ENCODE data around the gene CFAP57. TPM values are rescaled to one million over a fixed set of nuclear protein-coding genes. Genes with fewer than 3 reads are reported as not detected.
A peak's percentile ranks its signal among the peaks of the same experiment; 100 is the strongest.

Gene CFAP57
- total RNA-seq, 4 donors from 2014 or later: 2.1 to 5.6 (median 4.1) TPM

DNA sequence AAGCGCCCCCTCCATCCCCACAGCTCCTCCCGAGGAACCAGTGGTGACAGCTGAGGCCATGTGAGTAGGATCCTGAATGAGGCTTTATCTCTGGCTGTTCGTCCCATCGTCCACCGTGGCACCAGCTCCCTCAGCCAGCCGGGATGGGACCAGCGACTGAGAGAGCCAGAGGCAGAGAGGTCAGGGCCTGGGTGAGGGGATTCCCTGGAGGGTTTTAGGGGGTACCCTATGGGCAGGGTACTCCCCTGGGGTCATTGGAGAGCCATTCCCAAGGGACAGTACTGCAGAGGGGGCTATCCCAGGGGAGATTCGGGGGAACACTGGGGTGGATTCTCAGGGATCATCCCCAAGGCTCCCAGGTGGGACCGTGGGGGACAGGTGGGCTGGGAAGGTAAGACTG lies 100.0 kb downstream of the CFAP57 start:
- intact Hi-C loops (cut with DNase I): no loop called here
- no peak overlapping the region for H3K4me3 ChIP-seq (replicated peaks in 1 of 3)
- peak overlapping the region in 2 of 3 donors; percentile 88 to 96 for H3K27ac ChIP-seq
- TF ChIP-seq, protein P1, sequence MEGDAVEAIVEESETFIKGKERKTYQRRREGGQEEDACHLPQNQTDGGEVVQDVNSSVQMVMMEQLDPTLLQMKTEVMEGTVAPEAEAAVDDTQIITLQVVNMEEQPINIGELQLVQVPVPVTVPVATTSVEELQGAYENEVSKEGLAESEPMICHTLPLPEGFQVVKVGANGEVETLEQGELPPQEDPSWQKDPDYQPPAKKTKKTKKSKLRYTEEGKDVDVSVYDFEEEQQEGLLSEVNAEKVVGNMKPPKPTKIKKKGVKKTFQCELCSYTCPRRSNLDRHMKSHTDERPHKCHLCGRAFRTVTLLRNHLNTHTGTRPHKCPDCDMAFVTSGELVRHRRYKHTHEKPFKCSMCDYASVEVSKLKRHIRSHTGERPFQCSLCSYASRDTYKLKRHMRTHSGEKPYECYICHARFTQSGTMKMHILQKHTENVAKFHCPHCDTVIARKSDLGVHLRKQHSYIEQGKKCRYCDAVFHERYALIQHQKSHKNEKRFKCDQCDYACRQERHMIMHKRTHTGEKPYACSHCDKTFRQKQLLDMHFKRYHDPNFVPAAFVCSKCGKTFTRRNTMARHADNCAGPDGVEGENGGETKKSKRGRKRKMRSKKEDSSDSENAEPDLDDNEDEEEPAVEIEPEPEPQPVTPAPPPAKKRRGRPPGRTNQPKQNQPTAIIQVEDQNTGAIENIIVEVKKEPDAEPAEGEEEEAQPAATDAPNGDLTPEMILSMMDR (IDR thresholded peaks at IDR 0.05): no peak
- TF ChIP-seq POLR2A (IDR thresholded peaks at IDR 0.05): no peak
- H3K36me3 ChIP-seq: peaks cover 0 to 4% of the 10 kb centered on the region in 2 donors
- H3K4me1 ChIP-seq: peaks cover 27 to 48% of the 10 kb centered on the region in 2 donors
- no peaks in the 10 kb centered on the region for H3K9me3 ChIP-seq
- no peaks in the 10 kb centered on the region for H3K27me3 ChIP-seq
- no peak for DNase-seq
- 75 to 76% methylated on average over 7 to 9 of the region's 9 CpGs for WGBS, 2 donors

DNA sequence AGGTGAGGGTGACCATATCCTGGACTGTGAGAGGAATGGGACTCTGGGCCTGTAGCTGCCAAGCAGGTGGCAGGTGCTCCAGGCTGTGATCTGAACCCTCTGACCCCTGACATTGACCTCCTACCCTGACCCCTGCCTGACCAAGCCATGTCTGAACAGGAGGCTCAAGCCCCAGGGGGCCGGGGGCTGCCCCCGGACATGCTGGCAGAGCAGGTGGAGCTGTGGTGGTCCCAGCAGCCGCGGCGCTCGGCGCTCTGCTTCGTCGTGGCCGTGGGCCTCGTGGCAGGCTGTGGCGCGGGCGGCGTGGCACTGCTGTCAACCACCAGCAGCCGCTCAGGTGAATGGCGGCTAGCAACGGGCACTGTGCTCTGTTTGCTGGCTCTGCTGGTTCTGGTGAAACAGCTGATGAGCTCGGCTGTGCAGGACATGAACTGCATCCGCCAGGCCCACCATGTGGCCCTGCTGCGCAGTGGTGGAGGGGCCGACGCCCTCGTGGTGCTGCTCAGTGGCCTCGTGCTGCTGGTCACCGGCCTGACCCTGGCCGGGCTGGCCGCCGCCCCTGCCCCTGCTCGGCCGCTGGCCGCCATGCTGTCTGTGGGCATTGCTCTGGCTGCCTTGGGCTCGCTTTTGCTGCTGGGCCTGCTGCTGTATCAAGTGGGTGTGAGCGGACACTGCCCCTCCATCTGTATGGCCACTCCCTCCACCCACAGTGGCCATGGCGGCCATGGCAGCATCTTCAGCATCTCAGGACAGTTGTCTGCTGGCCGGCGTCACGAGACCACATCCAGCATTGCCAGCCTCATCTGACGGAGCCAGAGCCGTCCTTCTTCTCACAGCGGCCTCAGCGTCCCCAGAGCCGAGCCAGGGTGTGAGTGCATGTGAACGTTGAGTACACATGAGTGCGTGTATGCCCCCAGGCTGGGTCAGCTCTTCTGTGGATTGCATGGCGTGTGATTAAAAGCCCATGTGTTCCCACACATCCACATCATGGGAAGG lies 100.7 kb downstream of the CFAP57 start:
- H3K27ac ChIP-seq: no peak overlapping the region

DNA sequence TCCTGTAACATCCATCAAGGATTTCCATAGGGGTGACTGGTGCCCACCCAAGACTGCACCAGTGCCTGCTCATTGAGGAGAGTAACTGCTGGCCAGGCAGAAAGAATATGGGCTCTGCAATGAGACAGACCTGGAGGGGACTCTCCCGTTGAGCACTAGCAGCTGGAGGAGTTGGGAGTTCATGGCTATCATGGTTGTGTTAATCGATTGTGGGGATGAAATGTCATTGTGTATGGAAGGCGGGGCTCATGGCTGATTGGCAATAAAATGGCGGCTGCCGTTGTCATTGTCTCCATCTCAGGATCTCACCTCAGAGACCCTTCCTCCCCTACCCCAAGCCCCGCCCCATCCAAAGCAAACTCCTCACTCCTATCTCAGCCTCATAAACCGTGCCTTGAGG lies 101.6 kb downstream of the CFAP57 start:
- Histone ChIP-seq H3K4me1 (peaks cover 18 to 37% of the 10 kb centered on the region in 2 donors), H3K27me3 (no peaks in the 10 kb centered on the region), H3K27ac (peak overlapping the region in 1 of 3 donors; percentile 32), H3K4me3 (replicated peaks in 1 of 3) (no peak overlapping the region), H3K36me3 (peaks cover 0 to 4% of the 10 kb centered on the region in 2 donors), H3K9me3 (no peaks in the 10 kb centered on the region)
- intact Hi-C loops (cut with DNase I): no loop called here
- TF ChIP-seq POLR2A (IDR thresholded peaks at IDR 0.05): no peak
- TF ChIP-seq, protein P1 (IDR thresholded peaks at IDR 0.05): no peak
- no peak for DNase-seq
- WGBS, 2 donors: 93 to 95% methylated on average over 7 of the region's 7 CpGs

More for the DNA sequence above, 100.7 kb downstream of the CFAP57 start:
- 97% methylated on average over 11 to 26 of the region's 46 CpGs for WGBS, 2 donors
- intact Hi-C loops (cut with DNase I): no loop called here
- Histone ChIP-seq H3K4me1 (peaks cover 20 to 41% of the 10 kb centered on the region in 2 donors), H3K36me3 (peaks cover 0 to 4% of the 10 kb centered on the region in 2 donors), H3K27me3 (no peaks in the 10 kb centered on the region), H3K9me3 (no peaks in the 10 kb centered on the region), H3K4me3 (replicated peaks in 1 of 3) (no peak overlapping the region)
- no peak for DNase-seq
- TF ChIP-seq, protein P1 (IDR thresholded peaks at IDR 0.05): no peak
- TF ChIP-seq POLR2A (IDR thresholded peaks at IDR 0.05): no peak

DNA sequence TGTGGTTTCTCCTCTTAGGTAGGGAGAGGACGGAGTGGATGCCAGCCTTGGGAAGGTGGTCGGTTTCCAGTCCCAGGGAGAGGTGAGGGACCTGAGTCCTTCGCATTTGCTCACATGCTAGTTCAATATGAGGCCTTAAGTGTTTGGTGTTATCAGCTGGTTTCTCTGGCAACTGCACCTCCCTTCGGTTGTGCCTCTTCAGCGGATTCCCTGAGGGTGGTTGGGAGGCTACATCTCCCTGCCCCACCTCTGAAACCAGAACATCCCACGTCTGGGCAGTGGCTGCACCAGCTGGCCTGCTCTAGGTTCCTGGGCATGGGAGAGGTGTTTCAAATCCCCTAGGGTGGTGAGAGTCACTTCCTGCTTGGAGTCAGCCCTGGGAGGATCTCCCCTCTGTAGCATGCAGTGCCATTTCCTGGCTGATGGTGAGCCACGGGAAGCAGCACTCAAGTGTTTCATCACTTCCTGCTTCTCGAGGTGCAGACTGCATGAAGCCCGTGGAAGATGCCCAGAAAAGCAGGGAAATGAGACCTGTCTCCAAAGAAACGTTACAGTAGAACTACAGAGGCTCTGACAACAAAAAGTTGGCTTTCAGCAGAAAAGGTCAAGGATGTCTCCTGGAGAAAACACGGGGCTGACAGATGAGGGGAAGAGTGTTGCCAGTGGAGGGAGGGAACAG lies 102.1 kb downstream of the CFAP57 start:
- Histone ChIP-seq H3K4me1 (peaks cover 12 to 32% of the 10 kb centered on the region in 2 donors), H3K27me3 (no peaks in the 10 kb centered on the region), H3K36me3 (peaks cover 0 to 4% of the 10 kb centered on the region in 2 donors), H3K9me3 (no peaks in the 10 kb centered on the region), H3K27ac (peak overlapping the region in 2 of 3 donors; percentile 32 to 40), H3K4me3 (replicated peaks in 1 of 3) (no peak overlapping the region)
- intact Hi-C loops (cut with DNase I): no loop called here
- TF ChIP-seq, protein P1 (IDR thresholded peaks at IDR 0.05): no peak
- TF ChIP-seq POLR2A (IDR thresholded peaks at IDR 0.05): peak in 1 of 2 donors; percentile 16
- DNase-seq: peak; percentile 30 to 49
- 39 to 43% methylated on average over 11 of the region's 11 CpGs for WGBS, 2 donors
